GM21526 (cell line): ENCODE results near the gene LDHA.
A peak's percentile ranks its signal among the peaks of the same experiment; 100 is the strongest.

Experiments used
- ATAC-seq: cut with Tn5 transposase; IDR thresholded peaks from one replicate; pipeline ENCODE4 v1.9.1; 2021; ENCODE audit warnings: moderate library complexity; ENCODE audit not compliant: unreplicated experiment, low FRiP score

LDHA gene

GRCh38 chr11:18394275-18394927, at the start of gene LDHA:
Gene LDHA (plus strand): TSS chr11:18394563. CDS start chr11:18396843, 2,280 bp downstream.
- peak; percentile 73 for ATAC-seq

- no peak for ATAC-seq
Measured at GRCh38 chr11:18347471-18348125, 46.8 kb upstream of the LDHA start.

- no peak for ATAC-seq
Measured at GRCh38 chr11:18352581-18352980, 41.8 kb upstream of the LDHA start.

GRCh38 chr11:18358646-18359045, 35.7 kb upstream of the LDHA start:
- no peak for ATAC-seq

GRCh38 chr11:18361154-18361553, 33.2 kb upstream of the LDHA start:
- ATAC-seq, result no peak

- ATAC-seq, result no peak
Measured at GRCh38 chr11:18364495-18365073, 29.8 kb upstream of the LDHA start.

- no peak for ATAC-seq
Measured at GRCh38 chr11:18365741-18366140, 28.6 kb upstream of the LDHA start.

- ATAC-seq, result no peak
Measured at GRCh38 chr11:18366286-18366685, 28.1 kb upstream of the LDHA start.

GRCh38 chr11:18367431-18367830, 26.9 kb upstream of the LDHA start:
- ATAC-seq, result no peak

- no peak for ATAC-seq
Measured at GRCh38 chr11:18368221-18368620, 26.1 kb upstream of the LDHA start.

GRCh38 chr11:18369398-18369797, 25.0 kb upstream of the LDHA start:
- ATAC-seq, result no peak

- ATAC-seq, result no peak
Measured at GRCh38 chr11:18371279-18371678, 23.1 kb upstream of the LDHA start.

- no peak for ATAC-seq
Measured at GRCh38 chr11:18372201-18372600, 22.2 kb upstream of the LDHA start.

- no peak for ATAC-seq
Measured at GRCh38 chr11:18374956-18375355, 19.4 kb upstream of the LDHA start.

GRCh38 chr11:18375941-18376340, 18.4 kb upstream of the LDHA start:
- no peak for ATAC-seq

- ATAC-seq, result no peak
Measured at GRCh38 chr11:18379201-18379600, 15.2 kb upstream of the LDHA start.

- peak; percentile 74 for ATAC-seq
Measured at GRCh38 chr11:18383388-18384156, 10.8 kb upstream of the LDHA start.

- peak; percentile 69 for ATAC-seq
Measured at GRCh38 chr11:18384157-18384641, 10.2 kb upstream of the LDHA start.

GRCh38 chr11:18390088-18390487, 4.3 kb upstream of the LDHA start:
- ATAC-seq, result no peak

GRCh38 chr11:18392434-18393321, 1.7 kb upstream of the LDHA start:
- ATAC-seq, result no peak
